WTC11 (cell line): ENCODE results near the gene CREB3L1.

Experiments used
- ATF2 ChIP-seq: sonication (generic); formaldehyde crosslinking; IDR thresholded peaks from 2 replicates; pipeline ENCODE4 v1.8.1; 2022; ENCODE audit warnings: low read depth, missing genetic modification reagents, borderline replicate concordance
- CTCF ChIP-seq: fragments of 200-600 bp; IDR thresholded peaks from 2 replicates; pipeline ENCODE4 v1.8.0; 2022; ENCODE audit warnings: antibody characterized with exemption
- FOXK1 ChIP-seq: sonication (generic); formaldehyde crosslinking; IDR thresholded peaks from 2 replicates; pipeline ENCODE4 v1.8.0; 2022; ENCODE audit warnings: mild to moderate bottlenecking, moderate library complexity, missing genetic modification reagents
- MAX ChIP-seq: sonication (generic); formaldehyde crosslinking; IDR thresholded peaks from 2 replicates; pipeline ENCODE4 v1.8.0; 2022; ENCODE audit warnings: mild to moderate bottlenecking, missing genetic modification reagents
- STAT6 ChIP-seq: sonication (generic); formaldehyde crosslinking; conservative IDR thresholded peaks from 2 replicates; pipeline ENCODE4 v1.8.1; 2023; ENCODE audit warnings: mild to moderate bottlenecking, low read depth, missing genetic modification reagents, moderate library complexity
- TEAD4 ChIP-seq: sonication (generic); formaldehyde crosslinking; IDR thresholded peaks from 2 replicates; pipeline ENCODE4 v1.8.0; 2022; ENCODE audit warnings: mild to moderate bottlenecking, missing genetic modification reagents

GRCh38 chr11:46335890-46336562 is 58.6 kb downstream of the CREB3L1 start:
- TF ChIP-seq CTCF (no peak), FOXK1 (CRISPR knock-in tag) (no peak), TEAD4 (CRISPR knock-in tag) (no peak), ATF2 (no peak), MAX (CRISPR knock-in tag) (no peak), STAT6 (no peak)
